Measurements from ENCODE around the gene UNC13C. TPM values are rescaled to one million over a fixed set of nuclear protein-coding genes. Genes with fewer than 3 reads are reported as not detected.

UNC13C gene
- polyA plus RNA-seq, 1 donor from 2014 or later = 4.0 TPM

DNA sequence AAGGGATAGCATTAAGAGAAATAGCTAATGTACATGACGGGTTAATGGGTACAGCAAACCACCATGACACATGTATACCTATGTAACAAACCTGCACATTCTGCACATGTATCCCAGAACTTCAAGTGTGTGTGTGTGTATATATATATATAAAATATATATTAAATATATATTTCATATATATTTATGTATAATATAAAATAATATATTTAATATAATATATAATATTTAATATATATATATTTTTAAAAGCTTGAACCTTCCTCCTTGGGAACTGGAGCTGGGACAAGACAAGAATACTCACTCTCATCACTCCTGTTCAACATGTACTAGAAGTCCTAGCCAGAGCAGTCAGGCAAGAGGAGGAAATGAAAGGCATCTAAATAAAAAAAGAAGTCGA is 149.3 kb downstream of the UNC13C start:
- Histone ChIP-seq H3K9me3 (ENCODE audit: low read length) (no peaks in the 10 kb centered on the region), H3F3A (ENCODE audit: insufficient read depth, low read length, poor library complexity, severe bottlenecking) (no peaks in the 10 kb centered on the region), H3K9me2 (ENCODE audit: insufficient read depth, low read length) (no peaks in the 10 kb centered on the region), H3K27ac (ENCODE audit: low read length) (no peak overlapping the region), H2AFZ (ENCODE audit: low read depth, low read length) (no peak overlapping the region), H3K4me2 (ENCODE audit: low read length) (no peak overlapping the region), H3K36me3 (ENCODE audit: insufficient read depth, low read length) (no peaks in the 10 kb centered on the region), H3K79me2 (replicated peaks; ENCODE audit: insufficient read depth, low read length) (no peaks in the 10 kb centered on the region), H3K9ac (ENCODE audit: low read length) (no peak overlapping the region), H3K27me3 (ENCODE audit: insufficient read depth, low read depth, low read length) (no peaks in the 10 kb centered on the region), H3K4me3 (ENCODE audit: low read length) (no peak overlapping the region), H4K20me1 (ENCODE audit: insufficient read depth) (no peaks in the 10 kb centered on the region)
- TF ChIP-seq, protein P1, sequence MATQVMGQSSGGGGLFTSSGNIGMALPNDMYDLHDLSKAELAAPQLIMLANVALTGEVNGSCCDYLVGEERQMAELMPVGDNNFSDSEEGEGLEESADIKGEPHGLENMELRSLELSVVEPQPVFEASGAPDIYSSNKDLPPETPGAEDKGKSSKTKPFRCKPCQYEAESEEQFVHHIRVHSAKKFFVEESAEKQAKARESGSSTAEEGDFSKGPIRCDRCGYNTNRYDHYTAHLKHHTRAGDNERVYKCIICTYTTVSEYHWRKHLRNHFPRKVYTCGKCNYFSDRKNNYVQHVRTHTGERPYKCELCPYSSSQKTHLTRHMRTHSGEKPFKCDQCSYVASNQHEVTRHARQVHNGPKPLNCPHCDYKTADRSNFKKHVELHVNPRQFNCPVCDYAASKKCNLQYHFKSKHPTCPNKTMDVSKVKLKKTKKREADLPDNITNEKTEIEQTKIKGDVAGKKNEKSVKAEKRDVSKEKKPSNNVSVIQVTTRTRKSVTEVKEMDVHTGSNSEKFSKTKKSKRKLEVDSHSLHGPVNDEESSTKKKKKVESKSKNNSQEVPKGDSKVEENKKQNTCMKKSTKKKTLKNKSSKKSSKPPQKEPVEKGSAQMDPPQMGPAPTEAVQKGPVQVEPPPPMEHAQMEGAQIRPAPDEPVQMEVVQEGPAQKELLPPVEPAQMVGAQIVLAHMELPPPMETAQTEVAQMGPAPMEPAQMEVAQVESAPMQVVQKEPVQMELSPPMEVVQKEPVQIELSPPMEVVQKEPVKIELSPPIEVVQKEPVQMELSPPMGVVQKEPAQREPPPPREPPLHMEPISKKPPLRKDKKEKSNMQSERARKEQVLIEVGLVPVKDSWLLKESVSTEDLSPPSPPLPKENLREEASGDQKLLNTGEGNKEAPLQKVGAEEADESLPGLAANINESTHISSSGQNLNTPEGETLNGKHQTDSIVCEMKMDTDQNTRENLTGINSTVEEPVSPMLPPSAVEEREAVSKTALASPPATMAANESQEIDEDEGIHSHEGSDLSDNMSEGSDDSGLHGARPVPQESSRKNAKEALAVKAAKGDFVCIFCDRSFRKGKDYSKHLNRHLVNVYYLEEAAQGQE (IDR thresholded peaks at IDR 0.05; ENCODE audit: borderline replicate concordance) = no peak
- no peak for TF ChIP-seq EZH2 (IDR thresholded peaks at IDR 0.05; ENCODE audit: borderline replicate concordance, insufficient read depth, low read length, poor library complexity, severe bottlenecking)
- no peak for TF ChIP-seq TAF1 (IDR thresholded peaks at IDR 0.05; ENCODE audit: low read depth)
- TF ChIP-seq EP300 (conservative IDR thresholded peaks at IDR 0.05; ENCODE audit: poor library complexity, severe bottlenecking) = no peak
- no peak for TF ChIP-seq POLR2AphosphoS5 (IDR thresholded peaks at IDR 0.05)
- TF ChIP-seq, protein P2, sequence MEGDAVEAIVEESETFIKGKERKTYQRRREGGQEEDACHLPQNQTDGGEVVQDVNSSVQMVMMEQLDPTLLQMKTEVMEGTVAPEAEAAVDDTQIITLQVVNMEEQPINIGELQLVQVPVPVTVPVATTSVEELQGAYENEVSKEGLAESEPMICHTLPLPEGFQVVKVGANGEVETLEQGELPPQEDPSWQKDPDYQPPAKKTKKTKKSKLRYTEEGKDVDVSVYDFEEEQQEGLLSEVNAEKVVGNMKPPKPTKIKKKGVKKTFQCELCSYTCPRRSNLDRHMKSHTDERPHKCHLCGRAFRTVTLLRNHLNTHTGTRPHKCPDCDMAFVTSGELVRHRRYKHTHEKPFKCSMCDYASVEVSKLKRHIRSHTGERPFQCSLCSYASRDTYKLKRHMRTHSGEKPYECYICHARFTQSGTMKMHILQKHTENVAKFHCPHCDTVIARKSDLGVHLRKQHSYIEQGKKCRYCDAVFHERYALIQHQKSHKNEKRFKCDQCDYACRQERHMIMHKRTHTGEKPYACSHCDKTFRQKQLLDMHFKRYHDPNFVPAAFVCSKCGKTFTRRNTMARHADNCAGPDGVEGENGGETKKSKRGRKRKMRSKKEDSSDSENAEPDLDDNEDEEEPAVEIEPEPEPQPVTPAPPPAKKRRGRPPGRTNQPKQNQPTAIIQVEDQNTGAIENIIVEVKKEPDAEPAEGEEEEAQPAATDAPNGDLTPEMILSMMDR (IDR thresholded peaks at IDR 0.05; ENCODE audit: poor library complexity, severe bottlenecking) = no peak
- TF ChIP-seq RAD21 (conservative IDR thresholded peaks at IDR 0.05) = no peak
- TF ChIP-seq SMC3 (conservative IDR thresholded peaks at IDR 0.05; ENCODE audit: poor library complexity) = no peak
- no peak for TF ChIP-seq MXI1 (conservative IDR thresholded peaks at IDR 0.05; ENCODE audit: poor library complexity, severe bottlenecking)

DNA sequence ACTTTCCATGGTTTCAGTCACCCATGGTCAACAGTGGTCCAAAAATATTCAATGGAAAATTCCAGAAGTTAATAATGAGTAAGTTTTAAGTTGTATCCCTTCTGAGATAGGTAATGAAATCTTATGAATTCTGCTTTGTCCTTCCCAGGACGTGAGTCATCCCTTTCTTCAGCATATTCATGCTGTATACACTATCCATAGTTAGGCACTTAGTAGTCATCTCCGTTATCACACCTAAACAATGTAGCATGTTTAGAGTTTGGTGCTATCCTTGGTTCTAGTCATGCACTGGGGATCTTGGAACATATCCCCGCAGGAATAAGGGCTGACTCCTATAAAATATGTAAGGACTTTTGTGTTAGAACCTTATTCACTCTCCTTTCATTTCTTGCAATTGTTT is 153.2 kb downstream of the UNC13C start:
- Histone ChIP-seq H3K9ac (ENCODE audit: low read length) (no peak overlapping the region), H3K79me2 (replicated peaks; ENCODE audit: insufficient read depth, low read length) (no peaks in the 10 kb centered on the region), H3K4me3 (ENCODE audit: low read length) (no peak overlapping the region), H3K9me3 (ENCODE audit: low read length) (no peaks in the 10 kb centered on the region), H4K20me1 (ENCODE audit: insufficient read depth) (no peaks in the 10 kb centered on the region), H3K9me2 (ENCODE audit: insufficient read depth, low read length) (no peaks in the 10 kb centered on the region), H3K4me2 (ENCODE audit: low read length) (no peak overlapping the region), H2AFZ (ENCODE audit: low read depth, low read length) (no peak overlapping the region), H3K27ac (ENCODE audit: low read length) (no peak overlapping the region), H3K27me3 (ENCODE audit: insufficient read depth, low read depth, low read length) (no peaks in the 10 kb centered on the region), H3F3A (ENCODE audit: insufficient read depth, low read length, poor library complexity, severe bottlenecking) (no peaks in the 10 kb centered on the region), H3K36me3 (ENCODE audit: insufficient read depth, low read length) (no peaks in the 10 kb centered on the region)
- no peak for TF ChIP-seq EZH2 (IDR thresholded peaks at IDR 0.05; ENCODE audit: borderline replicate concordance, insufficient read depth, low read length, poor library complexity, severe bottlenecking)
- no peak for TF ChIP-seq TAF1 (IDR thresholded peaks at IDR 0.05; ENCODE audit: low read depth)

DNA sequence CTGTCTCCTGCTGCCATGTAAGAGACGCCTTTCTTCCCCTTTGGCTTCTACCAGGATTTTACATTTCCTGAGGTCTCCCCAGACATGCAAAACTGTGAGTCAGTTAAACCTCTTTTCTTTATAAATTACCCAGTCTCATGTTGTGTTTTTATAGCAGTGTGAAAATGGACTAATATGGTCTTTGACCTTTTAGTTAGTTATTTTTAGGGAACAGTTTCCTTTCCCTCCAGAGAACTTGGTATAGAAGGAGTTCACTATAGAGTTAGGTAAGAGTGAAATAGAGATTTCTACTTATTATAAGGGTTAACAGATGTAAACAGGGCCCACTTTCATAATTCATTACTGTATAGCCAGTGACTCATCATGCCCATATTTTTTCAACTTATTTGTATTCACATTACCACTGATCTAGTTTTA is 170.9 kb downstream of the UNC13C start:
- no peaks in the 10 kb centered on the region for H3K79me2 ChIP-seq (replicated peaks; ENCODE audit: insufficient read depth, low read length)
- no peak for TF ChIP-seq EZH2 (IDR thresholded peaks at IDR 0.05; ENCODE audit: borderline replicate concordance, insufficient read depth, low read length, poor library complexity, severe bottlenecking)
- no peak for TF ChIP-seq SMC3 (conservative IDR thresholded peaks at IDR 0.05; ENCODE audit: poor library complexity)
- TF ChIP-seq EP300 (conservative IDR thresholded peaks at IDR 0.05; ENCODE audit: poor library complexity, severe bottlenecking) = no peak
- TF ChIP-seq, protein P2 (IDR thresholded peaks at IDR 0.05; ENCODE audit: poor library complexity, severe bottlenecking) = no peak
- TF ChIP-seq, protein P1 (IDR thresholded peaks at IDR 0.05; ENCODE audit: borderline replicate concordance) = no peak
- TF ChIP-seq POLR2AphosphoS5 (IDR thresholded peaks at IDR 0.05) = no peak
- TF ChIP-seq RAD21 (conservative IDR thresholded peaks at IDR 0.05) = no peak
- TF ChIP-seq MXI1 (conservative IDR thresholded peaks at IDR 0.05; ENCODE audit: poor library complexity, severe bottlenecking) = no peak
- TF ChIP-seq TAF1 (IDR thresholded peaks at IDR 0.05; ENCODE audit: low read depth) = no peak
- no peaks in the 10 kb centered on the region for H3F3A ChIP-seq (ENCODE audit: insufficient read depth, low read length, poor library complexity, severe bottlenecking)
- no peaks in the 10 kb centered on the region for H3K9me3 ChIP-seq (ENCODE audit: low read length)
- no peak overlapping the region for H3K27ac ChIP-seq (ENCODE audit: low read length)
- H3K27me3 ChIP-seq (ENCODE audit: insufficient read depth, low read depth, low read length) = no peaks in the 10 kb centered on the region
- H3K36me3 ChIP-seq (ENCODE audit: insufficient read depth, low read length) = no peaks in the 10 kb centered on the region
- H2AFZ ChIP-seq (ENCODE audit: low read depth, low read length) = no peak overlapping the region
- H4K20me1 ChIP-seq (ENCODE audit: insufficient read depth) = no peaks in the 10 kb centered on the region
- no peak overlapping the region for H3K9ac ChIP-seq (ENCODE audit: low read length)
- H3K9me2 ChIP-seq (ENCODE audit: insufficient read depth, low read length) = no peaks in the 10 kb centered on the region
- H3K4me3 ChIP-seq (ENCODE audit: low read length) = no peak overlapping the region
- no peak overlapping the region for H3K4me2 ChIP-seq (ENCODE audit: low read length)

All from neural cell (in vitro differentiated cells).